HG03175 (cell line): Measurements from ENCODE around the gene E2F3.
"Not testable (repeated sequence)": the region's sequence is repeated elsewhere in the genome, so short reads cannot be mapped to it uniquely, and the experiment has no call there.

ENCODE experiments used
- ATAC-seq: cut with Tn5 transposase; IDR thresholded peaks from one replicate; pipeline ENCODE4 v1.9.1; 2021; ENCODE audit warnings: mild to moderate bottlenecking, moderate library complexity; ENCODE audit not compliant: unreplicated experiment

E2F3 gene

DNA sequence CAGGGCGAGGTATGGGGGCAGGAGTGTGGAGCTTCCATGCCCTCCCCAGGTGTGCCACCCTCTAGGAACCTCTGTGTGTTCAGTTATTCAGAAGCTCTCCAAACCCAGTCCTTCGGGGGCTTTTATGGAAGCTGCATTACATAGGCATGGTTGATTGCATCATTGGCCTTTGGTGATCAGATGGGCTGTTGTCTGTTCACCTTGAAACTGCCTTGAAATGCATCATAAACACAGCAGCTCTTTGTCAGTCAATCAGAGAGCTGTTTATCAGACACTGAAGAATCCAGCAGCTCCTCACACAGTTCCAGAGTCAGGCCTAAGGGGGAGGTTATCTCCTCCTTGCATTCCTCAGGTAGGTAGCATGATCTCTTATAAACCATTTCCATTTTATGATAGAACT lies 62.4 kb downstream of the E2F3 start:
- peak; percentile 9 for ATAC-seq

DNA sequence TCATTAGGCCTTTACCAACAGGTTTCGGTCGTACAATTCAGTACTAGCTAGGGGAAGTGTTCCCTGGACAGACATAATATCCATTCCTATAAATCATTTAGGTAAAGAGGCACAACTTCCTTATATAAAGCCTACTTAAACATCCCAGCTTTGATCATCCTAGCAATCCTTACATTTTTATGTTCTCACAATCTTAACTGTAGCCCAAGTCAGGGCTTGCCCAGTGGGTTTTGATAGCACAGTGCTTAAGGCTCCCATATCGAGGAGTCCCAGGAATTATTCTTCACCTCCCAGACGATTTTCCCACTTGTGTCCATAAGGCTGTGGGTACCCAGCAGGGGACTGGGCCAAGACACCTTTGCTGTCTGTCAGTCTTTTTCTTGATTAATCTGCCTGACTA lies 63.2 kb downstream of the E2F3 start:
- no peak for ATAC-seq

DNA sequence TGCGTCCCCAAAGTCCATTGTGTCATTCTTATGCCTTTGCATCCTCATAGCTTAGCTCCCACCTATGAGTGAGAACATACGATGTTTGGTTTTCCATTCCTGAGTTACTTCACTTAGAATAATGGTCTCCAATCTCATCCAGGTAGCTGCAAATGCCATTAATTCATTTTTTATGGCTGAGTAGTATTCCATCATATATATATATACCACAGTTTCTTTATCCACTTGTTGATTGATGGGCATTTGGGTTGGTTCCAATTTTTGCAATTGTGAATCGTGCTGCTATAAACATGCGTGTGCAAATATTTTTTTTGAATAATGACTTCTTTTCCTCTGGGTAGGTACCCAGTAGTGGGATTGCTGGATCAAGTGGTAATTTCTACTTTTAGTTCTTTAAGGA lies 63.9 kb downstream of the E2F3 start:
- not testable (repeated sequence) for ATAC-seq

DNA sequence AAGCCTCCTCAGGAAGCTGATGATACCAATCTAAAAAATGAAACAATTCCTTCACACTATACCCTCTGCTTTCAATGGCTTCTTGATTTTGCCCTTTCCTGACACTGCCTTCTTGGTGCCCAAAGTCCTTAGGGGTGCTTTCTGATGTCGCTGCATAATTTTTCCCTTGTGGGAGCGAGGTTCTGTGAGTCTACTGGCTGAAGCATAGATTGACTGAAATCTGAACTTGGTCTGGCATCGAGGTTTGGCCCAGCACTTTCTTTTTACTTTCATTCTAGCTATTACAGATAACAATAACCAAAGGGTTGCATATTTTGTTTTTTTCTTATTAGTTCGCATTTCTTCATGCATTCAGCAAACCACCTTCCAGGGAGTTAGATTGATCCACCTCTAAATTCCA lies 65.8 kb downstream of the E2F3 start:
- peak; percentile 56 for ATAC-seq

DNA sequence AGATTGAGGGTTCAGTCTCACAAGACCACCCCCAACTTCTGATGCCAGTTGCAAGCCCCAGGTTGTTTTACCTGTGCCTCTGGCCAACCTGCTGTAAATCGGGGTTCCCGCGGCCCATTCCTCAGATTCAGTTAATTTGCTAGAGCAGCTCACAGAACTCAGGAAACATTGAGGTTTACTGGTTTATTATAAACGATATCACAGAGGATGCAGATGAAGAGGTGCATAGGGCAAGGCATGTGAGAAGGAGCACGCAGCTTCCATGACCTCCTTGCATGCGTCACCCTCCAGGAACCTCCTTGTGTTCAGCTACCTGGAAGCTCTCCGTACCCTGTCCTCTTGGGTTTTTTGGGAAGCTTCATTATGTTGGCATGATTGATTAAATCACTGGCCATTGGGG lies 66.5 kb downstream of the E2F3 start:
- ATAC-seq: no peak

DNA sequence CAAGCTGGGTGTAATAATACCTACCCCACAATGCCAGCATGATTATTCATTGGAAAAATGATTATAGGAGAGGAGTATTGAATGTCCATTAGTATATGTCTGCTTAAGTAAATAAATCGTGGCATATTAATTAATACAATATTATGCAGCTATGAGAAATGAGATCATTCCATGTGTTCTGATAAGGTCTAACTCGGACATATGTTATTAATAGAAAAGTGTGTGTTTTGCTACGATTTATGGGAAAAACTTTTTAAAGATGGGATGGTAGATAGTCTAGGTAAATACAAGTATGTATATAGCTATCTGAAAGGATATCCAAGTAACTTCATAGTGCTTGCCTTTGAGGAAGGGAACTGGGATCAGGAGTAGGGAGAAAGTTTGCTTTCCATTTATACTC lies 71.1 kb downstream of the E2F3 start:
- no peak for ATAC-seq

DNA sequence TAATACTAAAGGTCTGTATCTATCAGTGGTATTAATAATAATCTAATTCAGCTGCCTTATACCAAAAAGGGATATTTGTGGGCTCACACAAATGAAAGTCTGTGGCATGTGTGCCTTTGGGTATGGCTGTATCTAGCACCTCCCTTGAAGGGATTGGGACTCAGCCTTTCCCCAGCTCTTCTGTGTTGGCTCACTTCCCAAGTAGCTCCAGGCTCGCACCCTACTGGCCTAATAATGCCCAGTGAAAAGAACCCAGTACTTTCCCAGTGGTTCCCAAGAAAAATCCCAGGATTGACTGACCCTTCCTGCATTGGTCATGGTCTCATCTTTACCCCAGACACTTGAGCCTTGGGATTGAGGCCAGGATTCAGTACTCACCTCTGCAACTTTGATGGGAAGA lies 71.8 kb downstream of the E2F3 start:
- ATAC-seq: no peak

DNA sequence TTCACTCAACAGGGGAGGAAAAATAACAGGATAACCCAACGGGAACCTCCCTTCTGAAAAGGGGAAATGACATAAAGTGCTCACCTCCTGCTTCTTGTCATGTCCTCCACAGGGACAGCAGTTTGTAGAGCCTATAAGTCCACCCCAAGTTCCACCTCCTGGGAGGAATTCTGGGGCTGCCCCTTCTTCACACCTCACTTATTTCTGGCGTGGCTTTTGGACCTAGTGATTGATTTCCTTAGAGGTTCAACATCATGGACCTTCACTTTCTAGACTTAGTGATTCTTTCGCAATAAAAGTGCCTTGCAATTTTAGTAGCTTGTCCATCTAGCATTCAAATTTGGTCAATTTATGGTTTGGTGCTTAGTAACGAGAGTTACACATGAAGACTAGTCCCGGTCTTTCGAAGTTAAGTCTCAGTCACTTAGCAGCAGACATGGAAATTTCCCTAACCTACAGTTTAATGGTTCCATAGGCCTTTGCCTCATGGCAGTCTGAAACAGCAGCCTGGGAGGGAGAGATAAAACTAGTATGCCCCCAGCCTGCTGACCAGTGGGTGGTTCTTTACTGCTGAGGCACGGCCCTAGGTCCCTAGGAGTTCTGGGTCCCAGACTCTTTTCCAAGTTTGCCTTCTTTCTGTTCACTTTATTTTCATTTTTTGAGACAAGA lies 73.3 kb downstream of the E2F3 start:
- ATAC-seq: no peak

DNA sequence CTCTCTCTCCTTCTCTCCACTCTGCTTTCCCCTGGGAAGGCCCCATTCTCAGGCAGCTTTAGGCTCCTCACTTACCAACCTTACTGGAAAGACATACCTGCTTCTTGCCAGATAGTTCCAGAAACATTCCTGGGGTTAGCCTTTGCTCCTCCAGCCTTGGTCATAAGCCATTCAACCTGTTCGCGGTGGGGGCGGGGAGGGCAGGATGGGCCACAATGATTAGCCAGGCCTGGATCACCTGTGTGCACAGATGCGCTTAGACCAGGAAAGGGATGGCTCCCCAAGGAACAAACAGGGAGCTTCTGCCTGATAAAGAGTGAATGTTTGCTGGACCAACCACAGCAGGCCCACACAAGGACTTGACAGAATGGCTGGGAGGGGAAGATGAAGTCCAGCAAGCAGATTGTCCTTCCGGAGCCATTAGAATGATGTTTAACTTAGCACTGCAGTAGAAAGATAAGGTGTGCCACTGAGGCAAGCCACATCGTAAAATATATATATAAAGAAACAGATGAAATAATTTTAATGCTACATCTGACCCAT lies 74.9 kb downstream of the E2F3 start:
- no peak for ATAC-seq

DNA sequence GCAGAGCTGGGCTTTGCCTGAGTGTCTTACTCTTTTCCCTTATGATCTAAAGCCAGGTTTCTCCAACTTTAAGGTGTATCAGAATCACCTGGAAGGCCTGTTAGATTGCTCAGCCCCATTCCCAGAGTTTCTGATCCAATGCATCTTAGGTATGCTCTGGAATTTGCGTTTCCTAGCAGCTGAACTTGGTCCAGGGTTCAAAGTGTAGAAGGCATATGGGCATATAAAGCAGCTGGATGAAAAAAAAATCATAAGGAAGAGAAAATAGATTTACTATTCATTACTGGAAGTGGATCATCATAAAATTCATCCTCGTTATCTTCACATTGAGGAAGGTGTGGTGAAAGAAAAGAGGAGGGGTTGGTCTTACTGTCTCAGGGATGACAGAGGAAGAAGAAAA lies 75.8 kb downstream of the E2F3 start:
- ATAC-seq: no peak

DNA sequence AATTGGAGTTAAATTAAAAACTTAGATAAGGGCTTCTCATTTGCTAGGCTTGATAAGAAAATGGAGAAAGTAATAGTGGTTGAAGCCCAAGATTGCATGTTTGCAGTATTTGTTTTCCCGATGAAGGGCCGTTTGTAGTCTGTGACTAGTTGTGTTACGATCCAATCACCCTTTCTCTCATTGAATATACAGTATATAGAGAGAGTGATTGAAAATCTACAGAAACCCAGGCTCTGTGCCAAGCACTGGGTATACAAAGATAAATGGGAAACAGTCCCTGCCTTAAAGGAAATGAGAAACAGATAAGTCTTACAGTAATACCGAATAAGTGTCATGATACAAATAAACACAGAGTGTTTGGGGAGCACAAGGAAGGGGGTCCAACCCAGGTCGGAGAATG lies 77.4 kb downstream of the E2F3 start:
- ATAC-seq: no peak

DNA sequence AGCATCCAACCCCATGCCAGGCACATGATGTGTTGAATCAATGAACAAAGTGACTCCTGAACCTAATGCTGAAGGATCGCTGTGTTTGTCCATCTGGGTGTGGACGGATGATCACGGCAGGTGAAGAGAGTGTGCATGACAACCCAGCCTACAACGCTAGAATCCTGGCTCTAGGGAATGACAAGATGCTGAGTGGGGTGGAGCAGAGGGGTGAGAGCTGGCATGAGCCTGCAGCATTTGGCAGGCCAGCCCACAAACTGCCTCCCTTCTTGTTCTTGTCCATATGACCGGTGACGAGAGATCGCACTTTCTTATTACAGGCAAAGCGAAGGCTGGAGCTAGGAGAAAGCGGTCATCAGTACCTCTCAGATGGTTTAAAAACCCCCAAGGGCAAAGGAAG lies 77.8 kb downstream of the E2F3 start:
- no peak for ATAC-seq

DNA sequence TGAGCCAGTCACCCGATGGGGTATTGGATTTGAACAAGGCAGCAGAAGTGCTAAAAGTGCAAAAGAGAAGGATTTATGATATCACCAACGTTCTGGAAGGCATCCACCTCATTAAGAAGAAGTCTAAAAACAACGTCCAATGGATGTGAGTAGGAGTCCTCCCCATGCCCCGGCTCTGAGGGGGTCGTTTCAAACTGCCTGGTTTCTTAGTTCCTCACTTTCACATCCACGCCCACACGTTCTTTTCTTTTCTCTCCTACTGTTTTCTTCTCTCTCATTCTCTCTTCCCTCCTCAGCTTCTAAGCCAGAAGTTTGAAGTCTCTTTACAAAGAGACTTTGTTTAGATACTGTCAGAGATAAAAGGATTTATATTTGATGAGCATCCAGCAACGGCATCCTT lies 79.6 kb downstream of the E2F3 start:
- ATAC-seq: no peak

DNA sequence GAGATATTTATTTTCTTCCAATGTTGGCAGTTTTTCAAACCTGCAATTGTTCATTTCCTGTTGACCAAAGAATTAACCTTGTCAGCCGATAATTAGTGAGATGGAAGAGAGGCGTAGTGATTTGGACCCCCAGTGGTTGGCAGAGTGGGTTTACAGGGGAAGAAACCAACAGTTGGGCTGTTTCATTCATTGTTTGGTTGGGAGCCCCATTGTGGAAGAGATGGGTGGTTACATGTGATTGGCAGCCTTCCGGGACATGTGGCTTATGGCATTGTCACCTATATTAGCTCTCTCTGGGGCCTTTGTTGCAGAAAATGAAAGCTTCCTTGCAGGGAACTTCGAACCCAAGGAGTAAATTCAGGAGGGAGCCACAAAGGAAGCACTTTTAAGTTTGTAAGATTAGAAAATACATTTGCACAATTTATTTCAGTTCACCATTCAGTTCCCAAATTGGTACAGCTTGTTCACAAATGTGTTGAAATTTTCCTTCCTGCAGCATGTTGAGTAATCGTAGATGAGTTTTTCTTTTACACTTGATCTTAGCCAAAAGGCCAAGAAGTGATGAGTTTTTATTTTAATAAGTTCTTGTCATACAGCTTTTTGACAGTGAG lies 82.3 kb downstream of the E2F3 start:
- ATAC-seq: no peak

DNA sequence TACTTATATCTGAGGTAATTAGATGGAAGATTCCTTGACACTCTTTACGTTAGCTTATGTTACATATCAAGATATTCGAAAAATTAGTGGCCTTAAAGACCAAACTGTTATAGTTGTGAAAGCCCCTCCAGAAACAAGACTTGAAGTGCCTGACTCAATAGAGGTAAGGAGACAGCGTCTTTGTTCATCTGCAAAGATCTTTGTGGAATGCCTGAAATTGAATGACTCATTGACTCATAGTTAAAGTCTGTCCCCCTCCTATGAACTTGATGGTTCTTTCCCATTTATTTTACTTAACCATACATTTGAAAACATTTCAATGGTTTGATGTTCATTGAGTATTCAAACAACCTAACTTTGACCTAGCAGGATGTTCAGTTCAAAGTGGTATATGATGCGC lies 85.0 kb downstream of the E2F3 start:
- ATAC-seq: no peak

DNA sequence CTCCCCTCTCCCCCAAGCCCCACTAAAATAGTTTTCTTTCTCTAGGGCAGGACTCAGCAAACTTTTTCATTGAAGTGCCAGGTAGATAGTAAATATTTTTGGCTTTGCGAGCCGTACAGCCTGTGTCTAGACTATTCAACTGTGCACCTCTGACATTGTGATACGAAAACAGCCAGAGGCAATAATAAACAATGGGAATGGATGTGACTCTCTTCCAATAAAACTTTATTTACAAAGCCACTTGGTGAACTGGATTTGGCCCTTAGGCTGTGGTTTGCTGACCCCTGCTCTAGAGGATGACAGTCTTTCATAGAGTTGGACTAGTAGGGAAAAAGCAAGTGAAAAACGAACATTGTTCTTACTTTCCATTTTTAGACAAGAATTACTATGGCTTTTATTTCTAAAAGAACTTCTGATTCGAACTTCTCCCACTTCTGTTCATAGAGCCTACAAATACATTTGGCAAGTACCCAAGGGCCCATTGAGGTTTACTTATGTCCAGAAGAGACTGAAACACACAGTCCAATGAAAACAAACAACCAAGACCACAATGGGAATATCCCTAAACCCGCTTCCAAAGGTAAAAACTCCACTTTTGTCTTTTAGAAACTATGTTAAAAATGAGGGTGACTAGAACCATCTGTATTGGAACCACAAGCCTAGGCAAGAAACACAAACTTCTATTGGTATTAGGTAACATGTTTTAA lies 86.1 kb downstream of the E2F3 start:
- no peak for ATAC-seq

DNA sequence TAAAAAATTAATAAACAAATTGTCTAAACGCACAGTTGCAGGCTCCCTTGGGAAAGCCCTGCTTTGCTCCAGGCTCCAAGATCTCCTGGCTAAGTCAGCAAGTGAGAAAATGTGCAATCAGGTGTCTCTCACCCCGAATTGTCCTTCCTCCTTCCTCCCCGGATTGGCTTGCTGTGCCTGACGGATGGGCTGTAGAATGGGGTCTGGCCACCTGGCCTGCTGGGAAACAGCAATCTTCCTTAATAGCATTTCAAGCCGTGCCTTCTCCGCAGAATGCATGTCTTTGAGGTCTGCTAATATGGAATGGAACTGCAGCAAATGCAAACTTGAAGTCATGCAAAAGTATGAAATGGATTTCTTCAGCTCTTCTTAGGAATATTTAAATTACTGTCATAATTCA lies 88.9 kb downstream of the E2F3 start:
- no peak for ATAC-seq

DNA sequence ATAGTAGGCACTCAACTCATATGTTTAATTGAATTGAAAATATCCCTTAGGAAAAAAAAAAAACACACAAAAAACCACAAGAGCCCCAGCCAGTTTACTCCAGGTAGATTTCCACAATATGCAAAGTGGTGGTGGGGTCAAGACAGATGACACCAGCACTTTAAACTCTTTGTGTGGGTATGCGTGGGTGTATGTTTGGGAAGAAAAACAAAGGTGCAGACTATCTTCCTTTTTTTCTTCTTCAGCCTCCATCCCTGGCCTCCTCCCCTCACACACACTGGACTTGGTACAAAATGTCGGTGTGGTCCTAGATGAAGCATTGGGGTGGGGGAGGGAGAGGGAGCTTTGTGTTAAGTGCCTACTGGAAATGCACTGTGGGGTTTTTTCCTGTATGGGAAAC lies 90.4 kb downstream of the E2F3 start:
- ATAC-seq: no peak

DNA sequence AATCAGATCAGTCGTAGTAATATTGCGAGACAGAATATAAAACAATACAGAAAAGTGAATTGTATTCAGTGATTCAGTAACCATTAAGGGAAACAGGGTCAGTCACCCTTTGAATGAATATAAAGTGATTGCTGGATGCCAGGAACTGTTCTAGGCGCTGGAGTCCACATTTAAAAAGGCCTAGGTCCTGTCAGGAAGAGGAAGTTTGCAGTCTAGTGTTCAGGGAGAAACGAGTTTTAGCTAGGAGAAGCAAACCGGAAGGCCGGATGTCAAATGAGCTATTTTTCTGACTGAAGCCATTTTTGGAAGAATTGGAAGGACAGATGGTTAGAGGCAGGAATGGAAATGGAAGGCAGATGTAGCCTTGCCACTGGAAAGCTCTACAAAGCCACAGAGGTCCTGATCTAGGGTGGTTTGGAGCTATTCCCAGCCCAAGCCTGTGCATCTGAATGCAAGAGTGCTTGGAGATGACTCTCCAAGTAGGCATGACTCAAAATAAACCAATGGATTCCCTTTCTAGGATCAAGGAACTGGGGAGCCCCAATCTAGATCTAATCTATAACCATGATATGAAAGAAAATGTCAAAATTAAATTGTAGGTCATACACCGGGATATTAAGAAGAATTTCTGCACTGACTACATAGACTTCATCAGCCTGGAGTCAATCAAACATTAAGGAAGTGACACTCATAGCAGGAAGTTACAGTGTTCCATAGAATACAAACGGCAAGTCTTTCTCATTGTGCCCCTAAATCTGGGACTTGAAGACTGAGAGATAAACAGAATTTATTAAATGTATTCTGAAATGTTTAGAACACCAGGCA lies 95.7 kb downstream of the E2F3 start:
- no peak for ATAC-seq

DNA sequence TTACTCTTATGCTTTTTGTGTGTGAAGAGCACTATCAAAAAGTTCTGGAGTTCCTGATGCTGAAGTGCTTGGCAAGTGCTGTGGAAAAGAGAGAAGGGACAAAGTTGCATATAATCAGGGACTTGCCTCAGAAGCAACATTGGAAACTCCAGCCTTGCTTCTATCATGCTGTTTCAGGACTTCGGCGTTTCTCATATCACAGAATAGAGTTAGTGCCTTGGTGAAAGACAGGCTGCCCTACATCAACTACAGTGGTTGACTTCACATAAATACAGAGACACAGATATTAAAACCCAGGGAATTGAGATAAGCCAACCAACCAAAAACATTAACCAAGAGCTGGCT lies 96.3 kb downstream of the E2F3 start:
- no peak for ATAC-seq

DNA sequence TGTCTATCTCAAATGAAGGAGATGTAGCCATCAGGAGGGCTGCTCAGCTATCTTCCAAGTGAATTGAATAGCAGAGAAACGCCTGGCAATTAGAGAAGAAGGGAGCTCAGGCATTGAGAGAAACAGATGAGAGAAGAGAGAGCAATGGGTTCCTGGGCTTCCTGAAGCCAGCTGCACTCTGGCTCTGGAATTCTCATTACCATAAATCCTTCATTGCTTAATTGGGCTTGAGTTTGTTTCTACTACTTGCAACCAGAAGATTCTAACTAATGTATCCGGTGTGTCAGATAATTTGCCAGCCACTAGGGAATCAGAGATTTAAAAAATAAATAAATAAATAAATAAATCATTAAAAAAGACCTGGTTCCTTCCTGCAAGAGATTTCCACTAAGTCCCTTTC lies 107.5 kb downstream of the E2F3 start:
- ATAC-seq: no peak
